OCI-LY3 (cell line): ENCODE measurements around the gene TNFRSF18.

ENCODE experiments used
- CTCF ChIP-seq: fragments of 200-600, 300-600 bp; sonication (generic); IDR thresholded peaks from 2 replicates; pipeline ENCODE4 v1.5.1; 2014; ENCODE audit warnings: antibody characterized with exemption, low read length, low read depth
- EZH2phosphoT487 ChIP-seq: fragments of 200-600 bp; shearing (Covaris generic); IDR thresholded peaks from 2 replicates; pipeline ENCODE4 v1.6.1; 2018; ENCODE audit warnings: antibody characterized with exemption, mixed run types, low read depth

GRCh38 chr1:1236176-1236763 is 29.9 kb upstream of the TNFRSF18 start:
- TF ChIP-seq CTCF (no peak), EZH2phosphoT487 (no peak)
